GM10266 (cell line): ENCODE data around the gene C1QTNF6.

Experiments
- DNase-seq: peaks from one replicate; pipeline ENCODE4 v3.0.0; 2012; ENCODE audit errors: extremely low spot score
- CTCF ChIP-seq: IDR thresholded peaks from 2 replicates; pipeline ENCODE4 v1.5.1; 2012; ENCODE audit warnings: mild to moderate bottlenecking, low read depth; ENCODE audit not compliant: control insufficient read depth, insufficient read depth; ENCODE audit errors: missing control alignments

C1QTNF6 gene

GRCh38 chr22:37184816-37185541, 3.1 kb downstream of the C1QTNF6 start:
- TF ChIP-seq CTCF, result no peak
- no peak for DNase-seq

DNA sequence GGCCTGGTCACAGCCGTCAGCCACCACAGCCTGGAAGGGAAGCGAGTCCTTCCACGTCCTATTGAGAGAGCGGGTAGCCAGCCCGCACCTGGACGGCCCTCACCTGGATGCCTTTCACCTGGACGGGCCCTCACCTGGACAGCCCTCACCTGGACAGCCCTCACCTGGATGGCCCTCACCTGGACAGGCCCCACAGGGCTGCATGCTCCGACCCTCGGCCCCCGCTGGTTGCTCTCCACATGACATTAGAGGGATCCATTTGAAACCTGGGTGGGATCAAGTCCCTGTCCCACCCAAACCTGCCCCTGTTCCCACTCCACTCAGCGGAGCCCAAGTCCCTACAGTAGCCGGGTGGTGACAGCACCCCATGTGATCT, 3.7 kb downstream of the C1QTNF6 start:
- DNase-seq, result no peak
- TF ChIP-seq CTCF, result no peak

GRCh38 chr22:37183432-37184379, 4.3 kb downstream of the C1QTNF6 start:
- DNase-seq, result no peak
- TF ChIP-seq CTCF, result no peak

- no peak for DNase-seq
- no peak for TF ChIP-seq CTCF
Measured at GRCh38 chr22:37182949-37183245, 5.2 kb downstream of the C1QTNF6 start.

GRCh38 chr22:37182101-37182948, 5.7 kb downstream of the C1QTNF6 start:
- DNase-seq, result no peak
- no peak for TF ChIP-seq CTCF

- no peak for TF ChIP-seq CTCF
Measured at GRCh38 chr22:37181681-37182080, 6.4 kb downstream of the C1QTNF6 start.

More at GRCh38 chr22:37181681-37182080, 6.4 kb downstream of the C1QTNF6 start:
- no peak for DNase-seq
